ENCODE results near the gene EML4.

GRCh38 chr2:42348113-42348805 is 179.1 kb downstream of the EML4 start:
- TF ChIP-seq, protein P1, sequence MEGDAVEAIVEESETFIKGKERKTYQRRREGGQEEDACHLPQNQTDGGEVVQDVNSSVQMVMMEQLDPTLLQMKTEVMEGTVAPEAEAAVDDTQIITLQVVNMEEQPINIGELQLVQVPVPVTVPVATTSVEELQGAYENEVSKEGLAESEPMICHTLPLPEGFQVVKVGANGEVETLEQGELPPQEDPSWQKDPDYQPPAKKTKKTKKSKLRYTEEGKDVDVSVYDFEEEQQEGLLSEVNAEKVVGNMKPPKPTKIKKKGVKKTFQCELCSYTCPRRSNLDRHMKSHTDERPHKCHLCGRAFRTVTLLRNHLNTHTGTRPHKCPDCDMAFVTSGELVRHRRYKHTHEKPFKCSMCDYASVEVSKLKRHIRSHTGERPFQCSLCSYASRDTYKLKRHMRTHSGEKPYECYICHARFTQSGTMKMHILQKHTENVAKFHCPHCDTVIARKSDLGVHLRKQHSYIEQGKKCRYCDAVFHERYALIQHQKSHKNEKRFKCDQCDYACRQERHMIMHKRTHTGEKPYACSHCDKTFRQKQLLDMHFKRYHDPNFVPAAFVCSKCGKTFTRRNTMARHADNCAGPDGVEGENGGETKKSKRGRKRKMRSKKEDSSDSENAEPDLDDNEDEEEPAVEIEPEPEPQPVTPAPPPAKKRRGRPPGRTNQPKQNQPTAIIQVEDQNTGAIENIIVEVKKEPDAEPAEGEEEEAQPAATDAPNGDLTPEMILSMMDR (IDR thresholded peaks at IDR 0.05; ENCODE audit: insufficient read depth, low read depth, low read length): no peak
- no peak for TF ChIP-seq EZH2 (IDR thresholded peaks at IDR 0.05; ENCODE audit: insufficient read depth, low read length)

All from astrocyte (in vitro differentiated cells and primary cell).